Activated CD4-positive, alpha-beta T cell treated with anti-CD3 and anti-CD28 coated beads for 36 hours (primary cell): Measurements from ENCODE around the gene LRRC38. TPM values are rescaled to one million over a fixed set of nuclear protein-coding genes. Genes with fewer than 3 reads are reported as not detected.

Source experiments
- ATAC-seq: fragments of 200-7000 bp; cut with Tn5 transposase; one replicate; pipeline ENCODE4 v1.10.0; 2021; ENCODE audit warnings: mild to moderate bottlenecking, moderate library complexity
- CTCF ChIA-PET: fragments of 350-600 bp; sonication (Branson Sonifier 250); formaldehyde crosslinking; loops from one replicate; lab custom pipeline; 2021; ENCODE audit warnings: antibody characterized with exemption; lab: Charles Lee
- POLR2A ChIA-PET: fragments of 350-600 bp; sonication (Branson Sonifier 250); formaldehyde crosslinking; loops from one replicate; lab custom pipeline; 2021; ENCODE audit warnings: antibody characterized with exemption, inconsistent platforms; lab: Charles Lee
- DNase-seq: peaks from one replicate; pipeline ENCODE4 v3.0.0-alpha.2; 2020
- H3K27ac Mint-ChIP-seq: one replicate; pipeline ENCODE4 v1.8.0; 2021; ENCODE audit warnings: mixed read lengths
- H3K27me3 Mint-ChIP-seq: one replicate; pipeline ENCODE4 v1.8.0; 2021; ENCODE audit warnings: mixed read lengths
- H3K36me3 Mint-ChIP-seq: one replicate; pipeline ENCODE4 v1.8.0; 2021; ENCODE audit warnings: low read depth, mixed read lengths
- H3K4me1 Mint-ChIP-seq: one replicate; pipeline ENCODE4 v1.8.0; 2021; ENCODE audit warnings: mixed read lengths
- H3K4me3 Mint-ChIP-seq: one replicate; pipeline ENCODE4 v1.8.0; 2021; ENCODE audit warnings: mild to moderate bottlenecking, moderate library complexity, mixed read lengths
- H3K9me3 Mint-ChIP-seq: one replicate; pipeline ENCODE4 v1.8.0; 2021; ENCODE audit warnings: low read depth, mixed read lengths
- intact Hi-C, 2 experiments: fragments of 100-400 bp; cut with DNase I in 1 of 2; cut with micrococcal nuclease in 1 of 2; formaldehyde crosslinking; loops; one replicate each; pipeline versions ENCODE4 v1.14.2 to v1.15.1; 2022 to 2024; cut with DNase I, micrococcal nuclease
- total RNA-seq, 2 experiments: library from RNA; stranded (reverse); gene quantifications; one replicate each; pipeline ENCODE4 v1.2.3, GENCODE V29; 2021

The LRRC38 gene
- total RNA-seq, 2 experiments from 2014 or later, result not detected

DNA sequence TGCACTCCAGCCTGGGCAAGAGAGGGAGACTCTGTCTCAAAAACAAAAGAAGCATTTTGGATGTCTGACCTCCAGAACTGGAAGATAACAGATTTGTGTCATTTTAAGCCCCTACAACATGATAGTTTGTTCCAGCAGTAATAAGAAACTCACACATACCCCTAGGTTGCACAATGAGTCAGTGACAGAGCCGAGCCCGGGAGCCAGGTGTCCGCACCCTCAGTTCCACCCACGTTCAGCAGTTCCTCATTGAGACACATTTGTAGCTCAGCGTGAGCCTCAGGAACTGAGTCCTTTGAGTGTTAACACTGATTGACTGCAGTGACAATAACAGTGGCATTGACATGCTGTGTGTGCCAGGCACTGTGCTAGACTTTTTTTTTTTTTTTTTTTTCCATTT lies 19.8 kb downstream of the LRRC38 start:
- CTCF ChIA-PET, result no interaction called here
- Mint-ChIP-seq H3K27ac (no peak overlapping the region), H3K4me3 (no peak overlapping the region), H3K4me1 (no peaks in the 10 kb centered on the region), H3K9me3 (no peaks in the 10 kb centered on the region), H3K36me3 (no peaks in the 10 kb centered on the region), H3K27me3 (peaks cover 4% of the 10 kb centered on the region)
- POLR2A ChIA-PET, result no interaction called here
- ATAC-seq (peak; percentile 60), DNase-seq (peak; percentile 43)
- intact Hi-C loops, result no loop called here

GRCh38 chr1:13492711-13493110 lies 21.1 kb downstream of the LRRC38 start:
- POLR2A ChIA-PET, result no interaction called here
- Mint-ChIP-seq H3K27me3 (peaks cover 4% of the 10 kb centered on the region), H3K9me3 (no peaks in the 10 kb centered on the region), H3K36me3 (no peaks in the 10 kb centered on the region), H3K27ac (no peak overlapping the region), H3K4me3 (no peak overlapping the region), H3K4me1 (no peaks in the 10 kb centered on the region)
- intact Hi-C loops, result no loop called here
- ATAC-seq (no peak), DNase-seq (no peak)
- CTCF ChIA-PET, result no interaction called here

DNA sequence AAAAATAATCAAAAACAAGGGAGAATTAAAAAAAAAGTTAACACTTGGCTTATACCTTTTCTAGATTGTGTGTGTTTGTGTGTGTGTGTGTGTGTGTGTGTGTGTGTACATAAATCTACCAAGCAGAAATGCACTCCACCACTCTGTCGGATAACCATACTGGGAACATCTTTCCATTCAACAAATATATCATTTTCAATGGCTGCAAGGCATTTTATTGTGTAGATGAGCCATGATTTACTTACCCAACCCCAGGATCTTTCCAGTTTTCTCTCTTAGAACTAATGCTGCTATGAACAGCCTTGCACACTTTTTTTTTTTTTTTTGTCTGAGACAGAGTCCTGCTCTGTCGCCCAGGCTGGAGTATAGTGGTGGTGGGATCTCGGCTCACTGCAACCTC lies 25.8 kb downstream of the LRRC38 start:
- no peak overlapping the region for H3K27ac Mint-ChIP-seq

GRCh38 chr1:13487143-13487868 lies 26.5 kb downstream of the LRRC38 start:
- no peaks in the 10 kb centered on the region for H3K9me3 Mint-ChIP-seq
- no peaks in the 10 kb centered on the region for H3K36me3 Mint-ChIP-seq
- H3K27ac Mint-ChIP-seq, result no peak overlapping the region
- H3K4me1 Mint-ChIP-seq, result no peaks in the 10 kb centered on the region
- CTCF ChIA-PET, result interaction anchor here (0.6 kb wide), 1 partner anchor 10 kb away, joined by 3 read pairs; no protein-coding TSS in a partner anchor
- POLR2A ChIA-PET, result no interaction called here
- DNase-seq, result no peak
- no peak overlapping the region for H3K4me3 Mint-ChIP-seq
- no peak for ATAC-seq
- H3K27me3 Mint-ChIP-seq, result peaks cover 12% of the 10 kb centered on the region
- intact Hi-C loops, result no loop called here

More for the DNA sequence above, 25.8 kb downstream of the LRRC38 start:
- intact Hi-C loops, result no loop called here
- CTCF ChIA-PET, result interaction anchor here (0.6 kb wide), 1 partner anchor 9 kb away, joined by 3 read pairs; no protein-coding TSS in a partner anchor
- POLR2A ChIA-PET, result no interaction called here
- Mint-ChIP-seq H3K9me3 (no peaks in the 10 kb centered on the region), H3K4me1 (no peaks in the 10 kb centered on the region), H3K4me3 (no peak overlapping the region), H3K36me3 (no peaks in the 10 kb centered on the region), H3K27me3 (peaks cover 14% of the 10 kb centered on the region)
- ATAC-seq (no peak), DNase-seq (no peak)

- intact Hi-C loops, result no loop called here
- ATAC-seq (no peak), DNase-seq (no peak)
- Mint-ChIP-seq H3K27me3 (peaks cover 12% of the 10 kb centered on the region), H3K27ac (no peak overlapping the region), H3K36me3 (no peaks in the 10 kb centered on the region), H3K9me3 (no peaks in the 10 kb centered on the region), H3K4me3 (no peak overlapping the region), H3K4me1 (peaks cover 3% of the 10 kb centered on the region)
- CTCF ChIA-PET, result no interaction called here
- POLR2A ChIA-PET, result no interaction called here
Observed at GRCh38 chr1:13483946-13484345, 29.9 kb downstream of the LRRC38 start.

- Mint-ChIP-seq H3K4me3 (no peak overlapping the region), H3K9me3 (no peaks in the 10 kb centered on the region), H3K36me3 (no peaks in the 10 kb centered on the region), H3K27ac (no peak overlapping the region), H3K27me3 (peaks cover 12% of the 10 kb centered on the region), H3K4me1 (peaks cover 3% of the 10 kb centered on the region)
- ATAC-seq (no peak), DNase-seq (no peak)
- intact Hi-C loops, result no loop called here
- ChIA-PET POLR2A (interaction anchor here (0.6 kb wide), 1 partner anchor 14 kb away, joined by 3 read pairs; no protein-coding TSS in a partner anchor), CTCF (no interaction called here)
Observed at GRCh38 chr1:13482600-13482999, 31.2 kb downstream of the LRRC38 start.

DNA sequence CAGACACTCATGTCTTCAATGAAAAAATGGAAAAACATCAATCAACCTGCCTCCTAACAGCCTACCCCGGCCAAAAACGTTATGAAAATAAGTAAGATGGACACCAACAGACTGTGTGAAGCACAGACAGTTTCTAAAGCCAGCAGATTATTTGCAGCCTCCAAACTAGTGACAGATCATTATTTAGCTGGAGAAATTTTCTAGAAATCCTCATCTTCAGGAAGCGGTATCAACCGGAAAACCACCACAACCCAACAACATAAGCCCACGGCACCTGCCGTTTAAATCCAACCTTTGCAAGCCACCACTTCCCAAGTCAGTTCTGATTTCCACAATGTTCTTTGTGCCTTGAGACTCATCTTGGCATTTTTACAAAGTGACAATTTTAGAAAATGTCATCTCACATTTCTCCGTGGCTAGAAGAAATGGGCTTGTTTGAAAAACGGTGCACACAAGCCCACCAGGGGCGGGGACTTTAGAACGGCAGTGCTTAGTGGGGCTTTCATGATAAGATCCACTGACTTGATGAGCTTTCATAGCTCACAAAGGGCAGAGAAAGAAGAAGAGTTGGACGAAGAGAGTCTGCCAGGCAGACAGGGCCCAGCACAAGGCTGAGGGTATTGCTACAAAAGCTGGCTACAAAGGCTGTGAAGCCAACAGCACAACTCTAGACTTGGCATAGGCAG lies 34.5 kb downstream of the LRRC38 start:
- peaks cover 3% of the 10 kb centered on the region for H3K4me1 Mint-ChIP-seq
- DNase-seq (no peak), ATAC-seq (no peak)
- no peaks in the 10 kb centered on the region for H3K9me3 Mint-ChIP-seq
- intact Hi-C loops, result no loop called here
- no peaks in the 10 kb centered on the region for H3K36me3 Mint-ChIP-seq
- peaks cover 2% of the 10 kb centered on the region for H3K27me3 Mint-ChIP-seq
- H3K27ac Mint-ChIP-seq, result no peak overlapping the region
- POLR2A ChIA-PET, result no interaction called here
- no peak overlapping the region for H3K4me3 Mint-ChIP-seq
- CTCF ChIA-PET, result interaction anchor here (0.7 kb wide), 1 partner anchor 1071 kb away, joined by 3 read pairs; no protein-coding TSS in a partner anchor

GRCh38 chr1:13478692-13479091 lies 35.1 kb downstream of the LRRC38 start:
- no peak for DNase-seq
- H3K4me1 Mint-ChIP-seq, result peaks cover 3% of the 10 kb centered on the region
- no peaks in the 10 kb centered on the region for H3K9me3 Mint-ChIP-seq
- H3K27me3 Mint-ChIP-seq, result peaks cover 6% of the 10 kb centered on the region
- CTCF ChIA-PET, result interaction anchor here (0.7 kb wide), 1 partner anchor 1071 kb away, joined by 3 read pairs; no protein-coding TSS in a partner anchor
- POLR2A ChIA-PET, result no interaction called here
- H3K4me3 Mint-ChIP-seq, result no peak overlapping the region
- H3K27ac Mint-ChIP-seq, result no peak overlapping the region
- ATAC-seq, result no peak
- no peaks in the 10 kb centered on the region for H3K36me3 Mint-ChIP-seq
- intact Hi-C loops, result no loop called here

DNA sequence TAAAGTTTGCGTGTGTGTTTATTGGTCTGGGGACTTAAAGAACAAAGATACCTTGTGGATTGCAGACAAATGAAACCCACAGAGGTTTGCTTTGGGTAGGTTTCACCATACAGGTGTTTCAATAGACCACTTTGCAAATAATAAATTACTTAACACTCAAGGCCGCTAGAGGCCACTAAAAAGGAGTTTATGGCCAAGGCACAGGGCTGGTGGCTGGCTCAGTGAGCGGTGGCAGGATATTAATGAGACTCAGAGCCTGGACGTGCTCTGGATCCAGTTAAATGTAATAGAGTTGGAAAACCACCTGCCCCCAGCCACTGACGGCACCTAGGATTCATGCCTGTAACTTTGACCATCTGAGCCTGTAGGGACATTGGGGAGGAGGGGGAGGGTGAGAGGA lies 44.5 kb downstream of the LRRC38 start:
- H3K9me3 Mint-ChIP-seq, result no peaks in the 10 kb centered on the region
- intact Hi-C loops, result no loop called here
- ChIA-PET CTCF (no interaction called here), POLR2A (no interaction called here)
- ATAC-seq (no peak), DNase-seq (peak; percentile 8)
- H3K36me3 Mint-ChIP-seq, result no peaks in the 10 kb centered on the region
- peaks cover 6% of the 10 kb centered on the region for H3K27me3 Mint-ChIP-seq
- H3K4me1 Mint-ChIP-seq, result no peaks in the 10 kb centered on the region
- H3K27ac Mint-ChIP-seq, result no peak overlapping the region
- H3K4me3 Mint-ChIP-seq, result no peak overlapping the region

GRCh38 chr1:13465515-13465914 lies 48.3 kb downstream of the LRRC38 start:
- intact Hi-C loops, result no loop called here
- Mint-ChIP-seq H3K4me3 (no peak overlapping the region), H3K4me1 (no peaks in the 10 kb centered on the region), H3K27ac (no peak overlapping the region), H3K9me3 (no peaks in the 10 kb centered on the region), H3K27me3 (peaks cover 4% of the 10 kb centered on the region), H3K36me3 (no peaks in the 10 kb centered on the region)
- DNase-seq, result no peak
- ATAC-seq, result no peak
- POLR2A ChIA-PET, result no interaction called here
- CTCF ChIA-PET, result no interaction called here

GRCh38 chr1:13462682-13463081 lies 51.1 kb downstream of the LRRC38 start:
- CTCF ChIA-PET, result no interaction called here

GRCh38 chr1:13461977-13462376 lies 51.8 kb downstream of the LRRC38 start:
- H3K27ac Mint-ChIP-seq, result no peak overlapping the region
- intact Hi-C loops, result no loop called here
- ChIA-PET POLR2A (no interaction called here), CTCF (no interaction called here)
- H3K36me3 Mint-ChIP-seq, result no peaks in the 10 kb centered on the region
- H3K9me3 Mint-ChIP-seq, result no peaks in the 10 kb centered on the region
- peaks cover 5% of the 10 kb centered on the region for H3K27me3 Mint-ChIP-seq
- no peak overlapping the region for H3K4me3 Mint-ChIP-seq
- ATAC-seq (no peak), DNase-seq (no peak)
- no peaks in the 10 kb centered on the region for H3K4me1 Mint-ChIP-seq

More at GRCh38 chr1:13462682-13463081, 51.1 kb downstream of the LRRC38 start:
- no peaks in the 10 kb centered on the region for H3K4me1 Mint-ChIP-seq
- no peak overlapping the region for H3K4me3 Mint-ChIP-seq
- POLR2A ChIA-PET, result no interaction called here
- H3K36me3 Mint-ChIP-seq, result no peaks in the 10 kb centered on the region
- intact Hi-C loops, result no loop called here
- no peaks in the 10 kb centered on the region for H3K9me3 Mint-ChIP-seq
- no peak for DNase-seq
- no peak overlapping the region for H3K27ac Mint-ChIP-seq
- peaks cover 5% of the 10 kb centered on the region for H3K27me3 Mint-ChIP-seq
- no peak for ATAC-seq
